ENCODE results near the gene ALDH3B2. TPM values are rescaled to one million over a fixed set of nuclear protein-coding genes. Genes with fewer than 3 reads are reported as not detected.

The ALDH3B2 gene
- total RNA-seq, 1 experiment from 2014 or later: not detected

DNA sequence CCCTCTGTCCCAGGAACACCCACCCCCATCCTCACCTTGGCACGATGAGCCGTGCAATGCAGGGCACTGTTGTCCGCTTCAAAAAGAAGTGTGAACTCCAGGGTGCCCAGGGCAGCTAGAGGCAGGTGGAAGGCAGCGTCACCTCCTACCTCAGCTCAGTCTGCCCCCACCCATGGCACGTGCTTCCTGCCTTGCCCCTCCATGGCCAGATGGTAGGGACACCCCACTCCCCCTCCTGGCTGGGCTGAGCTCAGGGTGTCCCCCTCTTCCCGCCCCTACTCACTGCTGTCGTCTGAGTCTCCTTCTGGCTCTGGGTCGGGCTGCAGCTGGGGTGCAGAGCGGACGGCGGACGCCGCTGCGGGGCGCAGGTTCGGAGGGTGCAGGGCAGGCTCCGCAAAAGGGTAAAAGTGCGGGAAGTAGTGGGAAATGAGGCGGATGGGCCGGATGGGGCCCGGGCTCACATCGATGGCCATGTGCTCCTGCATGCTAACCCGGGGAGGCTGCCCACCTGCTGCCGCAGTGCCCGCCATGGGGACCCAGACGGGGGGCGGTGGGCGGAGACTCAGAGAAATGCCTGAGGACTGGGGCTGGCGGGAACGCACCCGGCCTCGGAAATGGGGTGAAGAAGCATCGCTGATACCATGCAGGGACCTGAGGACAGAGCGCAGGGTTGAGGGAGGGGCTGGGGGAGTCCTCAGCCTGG, 58.5 kb downstream of the ALDH3B2 start:
- DNase-seq (ENCODE audit: low read depth): no peak

DNA sequence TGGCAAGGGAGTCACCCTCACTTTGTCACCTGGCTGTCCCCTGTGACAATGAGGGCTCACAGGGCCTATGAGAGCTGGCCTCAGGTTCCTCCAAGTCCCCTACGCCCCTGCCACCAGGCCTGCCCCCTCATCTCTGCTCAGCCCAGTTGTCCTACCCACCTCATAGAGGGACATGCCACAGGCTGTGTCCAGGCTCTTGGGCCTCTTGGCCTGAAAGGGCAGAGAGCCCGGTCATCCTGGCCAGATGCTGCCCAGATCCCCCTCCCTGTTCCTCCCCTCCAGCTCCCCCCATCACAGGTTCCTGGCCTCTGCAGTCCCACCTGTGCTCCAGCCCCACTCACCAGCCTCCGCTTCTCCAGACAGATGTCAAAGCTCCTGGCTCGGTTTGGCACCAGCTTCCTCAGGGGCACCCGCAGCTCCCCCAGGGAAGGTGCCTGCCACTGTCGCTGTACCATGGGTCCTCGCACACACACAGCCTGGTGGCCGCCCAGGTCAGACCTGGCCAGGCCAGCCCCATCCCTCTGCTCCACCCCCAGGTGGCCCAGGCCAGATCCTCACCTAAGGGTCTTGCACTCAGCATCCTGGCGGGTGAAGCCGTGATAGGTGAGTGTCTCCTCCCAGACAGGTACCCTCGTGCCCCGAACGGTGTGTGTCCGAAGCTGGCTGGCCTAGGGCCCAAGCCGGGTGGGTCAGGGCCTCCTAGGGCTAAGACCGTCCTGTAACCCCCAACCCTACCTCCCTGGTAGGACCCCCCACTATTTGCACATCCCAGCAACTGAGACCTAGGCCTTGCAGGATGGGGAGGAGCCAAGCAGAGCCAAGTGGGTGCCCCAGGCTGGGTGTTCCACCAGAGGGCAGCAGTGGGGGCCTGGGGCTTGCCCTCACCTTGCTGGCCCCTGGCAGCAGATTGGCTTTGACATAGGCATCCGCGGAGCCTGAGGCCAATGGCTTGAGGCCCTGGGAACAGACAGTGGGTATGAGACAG, 59.4 kb downstream of the ALDH3B2 start:
- DNase-seq (ENCODE audit: low read depth): peak; percentile 37

DNA sequence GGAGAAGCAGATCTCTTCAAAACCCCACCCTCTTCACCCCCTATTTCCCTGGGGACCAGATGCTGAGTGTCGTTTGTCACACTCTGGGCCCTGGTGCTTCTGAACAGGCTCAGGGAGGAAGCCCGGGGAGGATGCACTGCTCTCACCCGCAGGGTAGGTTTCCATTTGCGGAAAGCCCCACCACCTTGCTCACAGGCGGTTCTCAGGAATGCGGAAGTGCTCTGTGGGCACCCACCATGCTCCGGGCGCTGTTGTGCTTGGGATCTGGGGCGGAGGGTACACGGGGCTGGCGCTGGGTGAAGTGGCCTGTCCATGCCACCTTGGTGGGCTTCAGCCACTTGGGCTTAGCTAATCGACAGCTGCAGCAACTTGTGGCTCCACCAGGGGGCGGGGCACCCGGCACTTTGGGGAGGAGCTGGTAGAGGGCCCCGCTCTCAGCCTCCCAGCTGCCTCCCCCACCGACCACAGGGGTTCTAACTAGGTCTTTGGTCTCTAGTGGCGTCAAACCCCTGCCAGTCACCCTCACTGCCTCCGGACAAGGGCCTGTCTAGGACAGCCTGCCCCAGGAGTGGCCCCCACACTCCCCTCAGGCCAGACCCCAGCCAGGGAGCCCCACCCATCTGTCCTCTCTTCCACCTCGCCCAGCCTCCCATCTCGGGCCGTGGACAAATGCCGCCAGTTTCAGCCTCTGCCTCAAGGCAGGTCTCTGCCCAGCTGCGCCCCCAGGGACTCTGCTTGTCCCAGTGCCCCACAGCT, 60.3 kb downstream of the ALDH3B2 start:
- DNase-seq (ENCODE audit: low read depth): no peak

DNA sequence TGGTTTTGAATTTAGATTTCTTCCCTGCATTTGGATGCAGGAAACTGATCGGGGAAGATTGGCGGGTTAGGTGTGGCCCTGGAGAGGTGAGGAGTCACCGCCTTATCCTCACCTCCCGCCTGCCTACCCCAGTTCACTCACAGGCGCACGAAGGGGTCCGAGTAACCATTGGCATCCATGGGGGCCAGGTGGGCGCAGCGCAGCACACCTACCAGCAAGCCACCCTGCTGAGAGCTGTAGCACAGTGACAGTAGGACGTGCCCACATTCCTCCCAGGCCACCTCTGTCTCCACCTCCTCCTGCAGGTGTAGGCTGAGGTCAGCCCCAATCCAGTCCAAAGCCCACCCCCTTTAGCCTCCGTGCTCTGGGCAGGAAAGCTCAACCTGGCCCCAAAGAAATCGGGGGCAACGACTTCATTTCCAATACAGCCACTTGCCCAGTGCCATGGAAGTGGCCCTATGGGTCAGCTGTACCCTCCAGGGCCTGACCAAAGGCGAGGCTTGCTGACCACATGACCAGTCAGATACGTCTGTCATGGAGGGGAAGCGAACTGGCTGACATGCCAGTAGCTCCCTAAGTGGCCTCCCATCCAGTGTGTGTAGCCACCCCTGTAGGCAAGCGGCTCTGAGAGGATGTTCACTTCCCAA, 61.0 kb downstream of the ALDH3B2 start:
- DNase-seq (ENCODE audit: low read depth): no peak

DNA sequence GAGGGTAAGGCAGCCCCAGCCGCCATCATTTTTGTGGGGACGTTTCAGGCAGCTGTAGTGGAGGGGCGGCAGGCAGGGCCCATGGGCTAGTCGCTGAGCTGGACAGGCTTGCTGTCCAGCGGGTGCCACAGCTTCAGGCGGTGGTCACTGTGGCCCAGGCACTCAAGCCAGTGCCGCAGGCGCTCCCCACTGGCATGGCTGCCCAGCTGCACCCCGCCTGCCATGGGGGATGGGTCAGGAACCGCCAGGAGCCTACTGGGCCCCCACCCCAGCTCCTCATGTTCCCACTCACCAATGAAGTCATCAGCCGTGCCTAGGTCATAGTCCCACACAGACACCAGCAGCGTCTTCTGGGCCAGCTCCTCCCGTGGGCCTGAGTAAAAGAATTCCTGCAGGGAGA, 61.7 kb downstream of the ALDH3B2 start:
- no peak for DNase-seq (ENCODE audit: low read depth)

Small RNA genes lying within 50 kb of the gene (small RNA-seq; reads per million reads assigned to genes)
- 0.07 reads per million for gene RPL37P2

Other genes with a start within 250 kb of the ALDH3B2 start
- gene RPS6KB2, start 246.1 kb downstream of the ALDH3B2 start, total RNA-seq (2014; rRNA removed; shearing (Covaris generic)): 49.0 and 52.7 TPM in 2 replicates
- gene PTPRCAP, start 236.9 kb downstream of the ALDH3B2 start, total RNA-seq (2014; rRNA removed; shearing (Covaris generic)): 0.60 TPM in 1 of 2 replicates, not detected in the other
- 113 and 151 TPM in 2 replicates for gene CORO1B, start 231.1 kb downstream of the ALDH3B2 start, total RNA-seq (2014; rRNA removed; shearing (Covaris generic))
- not detected in 2 replicates for gene GPR152, start 221.9 kb downstream of the ALDH3B2 start, total RNA-seq (2014; rRNA removed; shearing (Covaris generic))
- gene CABP4, start 219.3 kb downstream of the ALDH3B2 start, total RNA-seq (2014; rRNA removed; shearing (Covaris generic)): not detected in 2 replicates
- 3.3 and 6.9 TPM in 2 replicates for gene TMEM134, start 205.4 kb downstream of the ALDH3B2 start, total RNA-seq (2014; rRNA removed; shearing (Covaris generic))
- 81.5 and 91.2 TPM in 2 replicates for gene AIP, start 191.6 kb downstream of the ALDH3B2 start, total RNA-seq (2014; rRNA removed; shearing (Covaris generic))
- gene PITPNM1, start 169.3 kb downstream of the ALDH3B2 start, total RNA-seq (2014; rRNA removed; shearing (Covaris generic)): 0.13 and 0.90 TPM in 2 replicates
- 20.0 and 24.7 TPM in 2 replicates for gene CDK2AP2, start 166.5 kb downstream of the ALDH3B2 start, total RNA-seq (2014; rRNA removed; shearing (Covaris generic))
- gene CABP2, start 151.2 kb downstream of the ALDH3B2 start, total RNA-seq (2014; rRNA removed; shearing (Covaris generic)): not detected in 2 replicates
- 904 and 1,034 TPM in 2 replicates for gene GSTP1, start 90.8 kb downstream of the ALDH3B2 start, total RNA-seq (2014; rRNA removed; shearing (Covaris generic))
- gene NDUFV1, start 67.7 kb downstream of the ALDH3B2 start, total RNA-seq (2014; rRNA removed; shearing (Covaris generic)): 202 and 217 TPM in 2 replicates
- 17.0 and 21.5 TPM in 2 replicates for gene NUDT8, start 44.7 kb downstream of the ALDH3B2 start, total RNA-seq (2014; rRNA removed; shearing (Covaris generic))
- gene TBX10, start 34.9 kb downstream of the ALDH3B2 start, total RNA-seq (2014; rRNA removed; shearing (Covaris generic)): not detected in 2 replicates
- not detected in 2 replicates for gene ACY3, start 23.9 kb downstream of the ALDH3B2 start, total RNA-seq (2014; rRNA removed; shearing (Covaris generic))